SK-N-SH treated with all-trans-retinoic acid at 6 μM for 48 hours (cell line): Measurements from ENCODE around the gene SPRY1.

Source experiments
- GLIS3 ChIP-seq: fragments of 250-450 bp; sonication (Bioruptor Pico); IDR thresholded peaks from 2 replicates; pipeline ENCODE4 v1.5.0; 2020; ENCODE audit warnings: mild to moderate bottlenecking, moderate library complexity
- PATZ1 ChIP-seq: fragments of 250-450 bp; sonication (Bioruptor Pico); IDR thresholded peaks from 2 replicates; pipeline ENCODE4 v1.8.0; 2020; ENCODE audit warnings: mild to moderate bottlenecking, moderate library complexity, borderline replicate concordance
- SNAI2 ChIP-seq: fragments of 250-450 bp; sonication (Bioruptor Pico); IDR thresholded peaks from 2 replicates; pipeline ENCODE4 v1.5.0; 2020; ENCODE audit warnings: mild to moderate bottlenecking, moderate library complexity
- TCF4 ChIP-seq: fragments of 250-450 bp; sonication (Bioruptor Pico); IDR thresholded peaks from 2 replicates; pipeline ENCODE4 v1.8.0; 2021; ENCODE audit warnings: mild to moderate bottlenecking, moderate library complexity, borderline replicate concordance

GRCh38 chr4:123423819-123424218 is 27.2 kb downstream of the SPRY1 start:
- TF ChIP-seq GLIS3 (CRISPR knock-in tag), result no peak
- no peak for TF ChIP-seq TCF4 (CRISPR knock-in tag)
- no peak for TF ChIP-seq PATZ1
- TF ChIP-seq SNAI2 (CRISPR knock-in tag), result no peak
